ENCODE data around the gene ADRA2B.

The ADRA2B gene

DNA sequence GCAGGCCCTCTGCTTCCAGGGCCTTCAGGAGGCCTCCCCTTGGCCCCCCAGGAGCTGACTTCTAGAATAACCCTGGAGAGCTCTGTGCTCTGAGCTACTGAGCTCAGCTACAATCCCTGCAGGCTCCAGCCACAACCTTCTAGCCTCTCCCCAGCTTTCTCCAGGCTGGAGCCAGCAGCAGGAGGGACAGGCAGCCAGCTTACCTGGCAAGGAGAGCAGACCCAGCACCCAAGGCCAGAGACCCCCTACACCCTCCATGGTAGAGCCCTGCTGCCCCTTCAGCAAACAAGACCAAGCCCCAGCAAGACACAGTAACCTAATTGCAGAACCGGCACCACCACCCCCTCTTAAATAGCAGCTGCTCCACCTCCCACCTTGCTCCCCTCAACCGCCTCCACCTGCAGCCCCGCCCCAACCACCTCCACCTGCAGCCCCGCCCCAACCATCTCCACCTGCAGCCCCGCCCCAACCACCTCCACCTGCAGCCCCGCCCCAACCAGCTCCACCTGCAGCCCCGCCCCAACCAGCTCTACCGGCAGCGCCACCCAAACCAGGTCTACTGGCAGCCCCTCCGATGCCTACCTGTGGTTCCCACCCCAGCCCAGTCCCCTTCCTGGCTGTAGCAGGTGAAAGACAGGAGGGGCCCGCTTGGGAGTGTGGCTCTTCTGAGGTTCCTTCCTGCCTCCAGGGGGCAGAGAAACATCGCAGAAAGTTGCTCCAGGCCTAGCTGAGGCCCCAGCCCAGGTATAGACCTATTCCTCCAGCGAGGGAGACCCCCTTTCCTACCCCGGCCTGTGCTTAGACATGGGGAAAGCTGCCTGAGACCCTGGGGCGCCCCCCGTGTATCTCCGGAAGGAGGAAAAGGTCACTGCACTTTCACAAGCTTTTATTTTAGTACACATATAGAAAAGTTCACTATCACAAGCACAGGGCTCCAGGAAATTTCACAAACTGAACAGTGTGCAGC lies 22.1 kb upstream of the ADRA2B start, which contains the start of gene ASTL:
TSS of gene ASTL (minus strand) at position 324 of the 967 bp plus-strand sequence. CDS start at position 258, 66 bp downstream.
- Mint-ChIP-seq H3K27me3 (ENCODE audit: low read depth) (peaks cover 28% of the 10 kb centered on the region), H3K4me1 (peaks cover 4% of the 10 kb centered on the region), H3K36me3 (ENCODE audit: low read depth) (no peaks in the 10 kb centered on the region), H3K27ac (no peak within 1 kb of the TSS), H3K9me3 (no peaks in the 10 kb centered on the region), H3K4me3 (no peak within 1 kb of the TSS)
- TF ChIP-seq, protein P1, sequence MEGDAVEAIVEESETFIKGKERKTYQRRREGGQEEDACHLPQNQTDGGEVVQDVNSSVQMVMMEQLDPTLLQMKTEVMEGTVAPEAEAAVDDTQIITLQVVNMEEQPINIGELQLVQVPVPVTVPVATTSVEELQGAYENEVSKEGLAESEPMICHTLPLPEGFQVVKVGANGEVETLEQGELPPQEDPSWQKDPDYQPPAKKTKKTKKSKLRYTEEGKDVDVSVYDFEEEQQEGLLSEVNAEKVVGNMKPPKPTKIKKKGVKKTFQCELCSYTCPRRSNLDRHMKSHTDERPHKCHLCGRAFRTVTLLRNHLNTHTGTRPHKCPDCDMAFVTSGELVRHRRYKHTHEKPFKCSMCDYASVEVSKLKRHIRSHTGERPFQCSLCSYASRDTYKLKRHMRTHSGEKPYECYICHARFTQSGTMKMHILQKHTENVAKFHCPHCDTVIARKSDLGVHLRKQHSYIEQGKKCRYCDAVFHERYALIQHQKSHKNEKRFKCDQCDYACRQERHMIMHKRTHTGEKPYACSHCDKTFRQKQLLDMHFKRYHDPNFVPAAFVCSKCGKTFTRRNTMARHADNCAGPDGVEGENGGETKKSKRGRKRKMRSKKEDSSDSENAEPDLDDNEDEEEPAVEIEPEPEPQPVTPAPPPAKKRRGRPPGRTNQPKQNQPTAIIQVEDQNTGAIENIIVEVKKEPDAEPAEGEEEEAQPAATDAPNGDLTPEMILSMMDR (IDR thresholded peaks at IDR 0.05; ENCODE audit: unreplicated experiment in 3 of 3), result peak; percentile 58 to 64 (median 61)

DNA sequence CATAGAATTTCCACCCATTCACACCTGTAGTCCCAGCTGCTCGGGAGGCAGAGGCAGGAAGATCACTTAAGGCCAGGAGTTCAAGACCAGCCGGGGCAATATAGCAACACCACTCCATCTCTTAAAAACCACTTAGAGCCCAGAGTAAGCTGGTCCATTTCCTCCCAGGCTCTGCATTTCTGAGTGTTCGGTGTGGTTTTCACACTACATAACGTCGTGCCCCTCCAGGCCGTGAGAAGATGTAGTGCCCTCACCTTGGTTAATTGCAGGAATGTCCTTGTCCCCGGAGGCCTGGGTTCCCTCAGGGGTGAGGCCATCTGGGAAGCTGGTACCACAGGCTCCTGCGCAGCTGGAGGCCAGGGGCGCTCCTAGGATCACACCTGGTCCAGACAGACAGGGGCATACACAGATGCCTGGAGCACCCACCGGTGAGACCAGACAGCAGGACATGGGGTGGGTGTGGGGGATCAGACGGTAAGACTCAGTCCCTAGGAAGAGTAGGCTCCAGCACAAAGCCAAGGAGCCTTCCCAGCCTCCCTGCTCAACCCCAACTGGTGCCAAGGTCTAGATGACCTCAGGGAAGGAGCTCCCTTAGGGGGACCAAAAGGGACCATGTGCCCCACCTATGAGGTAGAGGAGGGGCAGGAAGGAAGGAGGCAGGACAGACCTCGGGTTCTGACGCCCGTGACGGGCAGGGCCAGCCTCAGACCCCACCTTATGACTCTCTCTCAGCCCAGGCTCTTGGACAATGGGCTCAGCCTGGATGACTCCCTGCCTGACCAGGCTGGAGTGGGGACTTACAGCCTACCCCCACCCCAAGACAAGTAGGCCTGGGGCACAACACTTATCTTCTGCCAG lies 21.2 kb upstream of the ADRA2B start:
- TF ChIP-seq, protein P1 (IDR thresholded peaks at IDR 0.05; ENCODE audit: unreplicated experiment in 3 of 3), result no peak
- no peak overlapping the region for H3K4me3 Mint-ChIP-seq
- H3K4me1 Mint-ChIP-seq, result peaks cover 4% of the 10 kb centered on the region
- no peaks in the 10 kb centered on the region for H3K9me3 Mint-ChIP-seq
- peaks cover 31% of the 10 kb centered on the region for H3K27me3 Mint-ChIP-seq (ENCODE audit: low read depth)
- no peak overlapping the region for H3K27ac Mint-ChIP-seq
- H3K36me3 Mint-ChIP-seq (ENCODE audit: low read depth), result no peaks in the 10 kb centered on the region

DNA sequence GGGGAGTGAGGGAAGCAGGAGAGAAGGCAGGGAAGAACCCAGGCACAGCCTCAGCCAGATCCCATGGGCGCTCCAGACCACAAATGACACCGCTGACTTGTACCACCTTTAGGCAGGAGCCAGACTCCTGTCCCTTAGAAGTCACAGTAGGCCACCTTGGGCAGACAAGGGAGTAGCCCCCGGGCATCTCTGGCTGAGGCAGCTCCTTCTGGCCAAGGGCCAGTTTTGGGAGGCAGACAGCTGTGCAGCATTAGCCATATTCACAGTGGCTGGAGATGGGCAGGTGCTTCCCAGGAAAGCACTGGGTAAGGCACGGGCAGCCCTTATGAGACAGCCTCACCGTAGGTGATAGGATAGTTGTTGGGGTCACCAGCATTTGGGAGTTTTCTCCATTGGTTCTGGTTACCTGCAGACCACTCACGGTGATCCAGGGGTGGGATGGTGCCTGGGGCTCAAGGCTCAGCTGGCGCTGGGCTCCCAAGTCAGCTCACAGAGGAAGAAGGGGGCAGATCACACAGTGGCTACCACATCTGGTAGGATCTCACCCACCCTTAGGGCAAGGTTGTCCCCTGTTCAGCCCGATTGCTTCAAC lies 19.9 kb upstream of the ADRA2B start:
- H3K27me3 Mint-ChIP-seq (ENCODE audit: low read depth), result peaks cover 33% of the 10 kb centered on the region
- peaks cover 4% of the 10 kb centered on the region for H3K4me1 Mint-ChIP-seq
- H3K4me3 Mint-ChIP-seq, result no peak overlapping the region

DNA sequence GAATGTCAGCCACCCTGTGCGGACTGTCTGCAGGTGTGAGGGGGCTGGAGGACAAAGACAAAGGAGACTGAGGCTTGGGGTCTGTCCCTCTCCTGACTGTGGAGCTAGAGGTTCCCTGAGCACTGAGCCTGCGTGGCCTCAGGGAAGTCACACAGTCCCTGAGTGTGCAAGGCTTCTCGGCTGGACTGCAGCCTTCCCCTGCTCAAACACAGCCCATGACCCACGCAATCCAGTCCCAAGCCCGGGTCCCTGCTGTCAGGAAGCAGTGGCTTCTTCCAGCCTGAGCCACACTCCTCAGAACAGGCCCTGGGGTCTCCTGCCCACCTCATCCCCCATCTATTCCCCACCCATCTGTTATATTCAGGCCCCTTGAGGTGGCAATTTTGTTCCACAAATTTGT lies 19.2 kb upstream of the ADRA2B start:
- Mint-ChIP-seq H3K36me3 (ENCODE audit: low read depth) (no peaks in the 10 kb centered on the region), H3K9me3 (no peaks in the 10 kb centered on the region), H3K27ac (no peak overlapping the region), H3K27me3 (ENCODE audit: low read depth) (peaks cover 37% of the 10 kb centered on the region), H3K4me3 (no peak overlapping the region), H3K4me1 (peaks cover 4% of the 10 kb centered on the region)
- TF ChIP-seq, protein P1 (IDR thresholded peaks at IDR 0.05; ENCODE audit: unreplicated experiment in 3 of 3), result no peak

More for the DNA sequence above, 19.9 kb upstream of the ADRA2B start:
- Mint-ChIP-seq H3K27ac (no peak overlapping the region), H3K36me3 (ENCODE audit: low read depth) (no peaks in the 10 kb centered on the region), H3K9me3 (no peaks in the 10 kb centered on the region)
- TF ChIP-seq, protein P1 (IDR thresholded peaks at IDR 0.05; ENCODE audit: unreplicated experiment in 3 of 3), result no peak

DNA sequence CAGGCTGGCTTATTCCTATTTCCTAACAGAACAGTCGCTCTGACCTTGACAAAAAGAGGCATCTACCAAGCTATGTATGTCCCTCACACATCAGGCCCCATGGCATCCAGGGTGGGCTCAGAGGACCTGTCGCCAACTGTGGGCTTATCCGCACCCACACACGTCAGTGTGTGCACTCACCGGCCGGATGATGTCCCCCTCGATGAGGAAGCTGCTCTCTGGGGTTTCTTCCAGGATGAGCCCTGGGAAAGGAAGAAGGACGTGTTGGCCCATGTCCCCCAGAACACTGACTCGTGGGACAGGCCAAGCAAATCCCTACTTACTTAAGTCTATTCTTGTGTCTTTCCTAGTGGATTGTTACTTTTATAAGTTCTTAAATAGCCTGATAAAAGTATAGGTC lies 18.8 kb upstream of the ADRA2B start:
- TF ChIP-seq, protein P1 (IDR thresholded peaks at IDR 0.05; ENCODE audit: unreplicated experiment in 3 of 3), result no peak
- Mint-ChIP-seq H3K4me3 (no peak overlapping the region), H3K9me3 (no peaks in the 10 kb centered on the region), H3K36me3 (ENCODE audit: low read depth) (no peaks in the 10 kb centered on the region), H3K27me3 (ENCODE audit: low read depth) (peaks cover 40% of the 10 kb centered on the region), H3K4me1 (peaks cover 8% of the 10 kb centered on the region), H3K27ac (no peak overlapping the region)

Measured in nephron (organoid).